ENCODE measurements around the gene DNASE1L2.
"Not testable (repeated sequence)": the region's sequence is repeated elsewhere in the genome, so short reads cannot be mapped to it uniquely, and the experiment has no call there.

The DNASE1L2 gene

GRCh38 chr16:2236337-2237101 lies at the start of gene DNASE1L2:
Gene DNASE1L2 (plus strand): TSS chr16:2236444. CDS start chr16:2236817, 373 bp downstream.
- no peak for DNase-seq

GRCh38 chr16:2186505-2186904 lies 49.7 kb upstream of the DNASE1L2 start:
- DNase-seq: no peak

GRCh38 chr16:2187212-2187611 lies 49.0 kb upstream of the DNASE1L2 start:
- DNase-seq: no peak

GRCh38 chr16:2188395-2188794 lies 47.8 kb upstream of the DNASE1L2 start:
- no peak for DNase-seq

GRCh38 chr16:2189252-2189893 lies 46.9 kb upstream of the DNASE1L2 start:
- DNase-seq: no peak

GRCh38 chr16:2190002-2190658 lies 46.1 kb upstream of the DNASE1L2 start:
- no peak for DNase-seq

- DNase-seq: no peak
Observed at GRCh38 chr16:2190659-2191445, 45.4 kb upstream of the DNASE1L2 start.

- DNase-seq: no peak
Observed at GRCh38 chr16:2191446-2191706, 44.9 kb upstream of the DNASE1L2 start.

- no peak for DNase-seq
Observed at GRCh38 chr16:2194166-2194834, 41.9 kb upstream of the DNASE1L2 start.

GRCh38 chr16:2194852-2195321 lies 41.4 kb upstream of the DNASE1L2 start:
- DNase-seq: no peak

- no peak for DNase-seq
Observed at GRCh38 chr16:2195322-2196161, 40.7 kb upstream of the DNASE1L2 start.

- DNase-seq: no peak
Observed at GRCh38 chr16:2196162-2196980, 39.9 kb upstream of the DNASE1L2 start, which contains the start of gene CASKIN1. Gene CASKIN1 (minus strand): TSS chr16:2196605. CDS start chr16:2196432, 173 bp downstream.

GRCh38 chr16:2196981-2197511 lies 39.2 kb upstream of the DNASE1L2 start:
- no peak for DNase-seq

GRCh38 chr16:2197765-2198164 lies 38.5 kb upstream of the DNASE1L2 start:
- DNase-seq: no peak

- no peak for DNase-seq
Observed at GRCh38 chr16:2198283-2198682, 38.0 kb upstream of the DNASE1L2 start.

- no peak for DNase-seq
Observed at GRCh38 chr16:2199095-2199494, 37.1 kb upstream of the DNASE1L2 start.

- DNase-seq: no peak
Observed at GRCh38 chr16:2199621-2200139, 36.6 kb upstream of the DNASE1L2 start.

GRCh38 chr16:2200313-2200712 lies 35.9 kb upstream of the DNASE1L2 start:
- no peak for DNase-seq

GRCh38 chr16:2203119-2203688 lies 33.0 kb upstream of the DNASE1L2 start:
- not testable (repeated sequence) for DNase-seq
